Mucosa of rectum (tissue), 2 donors: ENCODE data around the gene NQO2.
"Not testable (repeated sequence)": the region's sequence is repeated elsewhere in the genome, so short reads cannot be mapped to it uniquely, and the experiment has no call there.

ENCODE experiments used
- H3K27ac ChIP-seq, 2 donors: one replicate each; pipeline ENCODE4 v1.7.0; 2013; ENCODE audit warnings: inconsistent platforms in 2 of 2, low read depth in 2 of 2, low read length in 2 of 2
- H3K27me3 ChIP-seq, 2 donors: one replicate each; pipeline ENCODE4 v1.7.0; 2013; ENCODE audit warnings: low read length in 2 of 2; ENCODE audit not compliant: control insufficient read depth in 2 of 2, insufficient read depth in 2 of 2
- H3K36me3 ChIP-seq, 2 donors: one replicate each; pipeline ENCODE4 v1.7.0; 2013; ENCODE audit warnings: low read length in 2 of 2; ENCODE audit not compliant: control insufficient read depth in 2 of 2, insufficient read depth in 2 of 2
- H3K4me1 ChIP-seq, 2 donors: one replicate each; pipeline ENCODE4 v1.7.0; 2013; ENCODE audit warnings: low read length in 2 of 2, mild to moderate bottlenecking in 1 of 2; ENCODE audit not compliant: control insufficient read depth in 2 of 2, insufficient read depth in 2 of 2
- H3K4me3 ChIP-seq, 2 donors: one replicate each; pipeline ENCODE4 v1.7.0; 2013; ENCODE audit warnings: low read length in 2 of 2
- H3K9ac ChIP-seq, 2 donors: one replicate each; pipeline ENCODE4 v1.7.0; 2013; ENCODE audit warnings: low read length in 2 of 2, low read depth in 1 of 2, mild to moderate bottlenecking in 1 of 2
- H3K9me3 ChIP-seq, 2 donors: one replicate each; pipeline ENCODE4 v1.7.0; 2013; ENCODE audit warnings: low read length in 2 of 2; ENCODE audit not compliant: control insufficient read depth in 2 of 2
- donor health status: healthy.
- donor health status: Normal muscosa, but diverticular disease.

NQO2 gene

DNA sequence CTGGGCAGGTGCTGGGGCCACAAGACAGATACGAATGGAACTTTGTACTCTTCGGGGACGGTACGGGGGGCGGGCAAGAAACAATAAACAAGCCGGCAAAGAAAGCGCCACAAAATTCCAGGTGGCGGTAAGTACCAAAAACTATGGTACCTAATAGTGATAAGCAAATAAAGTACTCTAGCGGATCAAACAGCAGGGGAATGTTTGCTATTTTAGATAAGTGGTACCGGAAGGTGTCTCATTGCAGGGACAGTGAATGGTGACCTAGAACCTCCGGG lies 53.5 kb downstream of the NQO2 start:
- Histone ChIP-seq H3K9me3 (no peaks in the 10 kb centered on the region), H3K4me1 (peaks cover 4% of the 10 kb centered on the region in 2 donors), H3K27me3 (no peaks in the 10 kb centered on the region), H3K9ac (peak overlapping the region; percentile 63 to 73), H3K4me3 (peak overlapping the region; percentile 72), H3K36me3 (no peaks in the 10 kb centered on the region), H3K27ac (peak overlapping the region; percentile 22 to 38)

DNA sequence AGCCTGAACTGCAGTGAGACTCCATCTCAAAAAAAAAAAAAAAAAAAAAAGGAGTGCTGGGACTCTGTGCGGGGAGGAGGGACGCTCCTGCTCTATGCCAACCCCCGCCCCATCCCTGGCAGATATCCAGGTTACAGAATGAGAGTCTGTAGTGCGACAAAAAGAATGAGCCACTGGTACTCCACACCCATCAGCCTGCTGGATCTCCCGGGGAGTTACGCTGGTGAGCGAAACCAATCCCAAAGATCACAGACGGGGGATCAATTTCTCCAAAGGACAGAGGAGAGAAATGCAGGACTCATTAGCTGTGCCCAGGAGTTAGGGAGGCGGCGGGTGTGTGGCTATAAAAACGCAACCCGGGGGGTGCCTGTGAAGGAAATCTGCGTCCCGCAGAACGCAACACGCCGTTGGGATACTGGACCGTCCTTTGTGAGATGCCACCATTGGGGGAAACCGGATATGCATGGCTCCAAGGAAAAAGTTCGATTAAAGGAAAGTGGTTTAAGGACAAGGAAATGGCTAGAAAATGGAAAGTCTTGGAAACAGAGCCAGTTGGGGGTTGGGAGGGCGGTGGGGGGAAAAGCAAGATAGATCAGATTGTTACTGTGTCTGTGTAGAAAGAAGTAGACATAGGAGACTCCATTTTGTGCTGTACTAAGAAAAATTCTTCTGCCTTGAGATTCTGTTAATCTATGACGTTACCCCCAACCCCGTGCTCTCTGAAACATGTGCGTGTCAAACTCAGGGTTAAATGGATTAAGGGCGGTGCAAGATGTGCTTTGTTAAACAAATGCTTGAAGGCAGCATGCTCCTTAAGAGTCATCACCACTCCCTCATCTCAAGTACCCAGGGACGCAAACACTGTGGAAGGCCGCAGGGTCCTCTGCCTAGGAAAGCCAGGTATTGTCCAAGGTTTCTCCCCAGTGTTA lies 54.8 kb downstream of the NQO2 start:
- not testable (repeated sequence) for H3K9me3 ChIP-seq, H3K36me3 ChIP-seq, H3K27me3 ChIP-seq, H3K27ac ChIP-seq, H3K4me1 ChIP-seq
- Histone ChIP-seq H3K4me3 (peak overlapping the region; percentile 31 to 72), H3K9ac (peak overlapping the region in 1 of 2 donors; percentile 73)

DNA sequence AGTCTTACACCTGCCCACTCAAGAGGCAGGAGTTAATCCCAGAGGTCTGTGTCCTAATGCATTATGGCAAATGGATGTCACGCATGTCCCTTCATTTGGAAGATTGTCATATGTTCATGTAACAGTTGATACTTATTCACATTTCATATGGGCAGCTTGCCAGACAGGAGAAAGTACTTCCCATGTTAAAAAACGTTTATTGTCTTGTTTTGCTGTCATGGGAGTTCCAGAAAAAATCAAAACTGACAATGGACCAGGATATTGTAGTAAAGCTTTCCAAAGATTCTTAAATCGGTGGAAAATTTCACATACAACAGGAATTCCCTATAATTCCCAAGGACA lies 55.4 kb downstream of the NQO2 start:
- not testable (repeated sequence) for H3K27ac ChIP-seq, H3K36me3 ChIP-seq, H3K4me3 ChIP-seq, H3K9me3 ChIP-seq, H3K9ac ChIP-seq, H3K4me1 ChIP-seq, H3K27me3 ChIP-seq

DNA sequence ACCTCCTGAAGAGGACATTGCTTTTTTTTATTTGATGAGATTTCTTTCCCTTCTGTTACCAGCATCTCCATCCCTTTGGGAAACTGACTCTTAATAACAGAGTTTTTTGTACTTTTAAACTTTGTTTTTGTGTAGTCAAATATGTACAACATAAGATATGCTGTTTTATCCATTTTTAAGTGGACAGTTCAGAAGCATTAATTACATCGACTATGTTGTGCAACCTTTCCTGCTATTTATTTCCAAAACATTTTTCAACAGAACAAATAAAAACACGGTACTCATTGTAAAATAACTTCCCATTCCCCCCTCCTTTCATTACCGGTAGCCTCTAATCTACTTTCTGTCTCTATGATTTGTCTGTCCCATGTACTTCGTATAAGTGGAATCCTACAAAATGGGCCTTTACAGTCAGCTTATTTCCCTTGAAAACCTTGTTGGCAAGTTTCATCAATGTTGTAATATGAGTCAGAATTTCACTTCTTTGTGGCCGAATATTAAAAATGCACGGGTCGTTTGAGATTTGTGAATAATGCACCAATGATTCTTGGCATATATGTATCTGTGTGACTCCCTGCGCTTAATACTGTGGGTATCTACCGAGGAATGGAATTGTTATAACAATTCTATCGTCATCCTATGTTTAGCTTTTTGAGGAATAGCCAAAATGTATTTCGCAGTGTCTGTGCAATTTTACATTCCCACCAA lies 57.5 kb downstream of the NQO2 start:
- Histone ChIP-seq H3K9me3 (no peaks in the 10 kb centered on the region), H3K36me3 (no peaks in the 10 kb centered on the region), H3K4me1 (peaks cover 4% of the 10 kb centered on the region in 2 donors), H3K27me3 (no peaks in the 10 kb centered on the region), H3K9ac (no peak overlapping the region), H3K27ac (no peak overlapping the region), H3K4me3 (no peak overlapping the region)

DNA sequence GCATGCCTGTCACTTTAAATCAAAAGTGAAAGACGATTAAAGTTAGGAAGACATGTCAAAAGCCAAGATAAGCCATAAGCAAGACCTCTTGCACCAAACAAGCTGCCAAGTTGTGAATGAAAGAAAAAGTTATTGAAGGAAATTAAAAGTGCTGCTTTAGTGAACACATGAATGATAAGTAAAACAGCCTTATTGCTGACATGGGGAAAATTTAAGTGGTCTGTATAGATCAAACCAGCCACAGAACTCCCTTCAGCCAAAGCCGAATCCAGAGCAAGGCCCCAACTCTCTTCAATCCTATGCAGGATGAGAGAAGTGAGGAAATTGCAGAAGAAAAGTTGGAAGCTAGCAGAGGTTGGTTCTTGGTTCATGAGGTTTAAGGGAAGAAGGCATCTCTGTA lies 59.3 kb downstream of the NQO2 start:
- H3K27ac ChIP-seq: no peak overlapping the region
- H3K27me3 ChIP-seq: no peaks in the 10 kb centered on the region
- no peaks in the 10 kb centered on the region for H3K4me1 ChIP-seq
- H3K4me3 ChIP-seq: no peak overlapping the region
- no peaks in the 10 kb centered on the region for H3K36me3 ChIP-seq
- no peaks in the 10 kb centered on the region for H3K9me3 ChIP-seq
- no peak overlapping the region for H3K9ac ChIP-seq

DNA sequence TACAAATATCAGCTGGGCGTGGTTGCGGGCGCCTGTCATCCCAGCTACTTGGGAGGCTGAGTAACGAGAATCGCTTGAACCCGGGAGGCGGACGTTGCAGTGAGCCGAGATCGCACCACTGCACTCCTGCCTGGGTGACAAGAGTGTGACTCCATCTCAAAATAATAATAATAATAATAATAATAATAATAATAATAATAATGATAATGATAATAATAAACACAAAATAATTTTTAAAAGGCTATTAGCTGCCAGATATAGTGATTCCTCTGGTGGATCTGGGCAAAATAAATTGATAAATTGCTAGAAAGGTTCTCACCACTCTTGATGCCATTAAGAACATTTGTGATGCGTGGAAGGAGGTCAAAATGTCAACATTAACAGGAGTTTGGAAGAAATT lies 60.4 kb downstream of the NQO2 start:
- not testable (repeated sequence) for H3K27me3 ChIP-seq, H3K4me3 ChIP-seq, H3K27ac ChIP-seq

DNA sequence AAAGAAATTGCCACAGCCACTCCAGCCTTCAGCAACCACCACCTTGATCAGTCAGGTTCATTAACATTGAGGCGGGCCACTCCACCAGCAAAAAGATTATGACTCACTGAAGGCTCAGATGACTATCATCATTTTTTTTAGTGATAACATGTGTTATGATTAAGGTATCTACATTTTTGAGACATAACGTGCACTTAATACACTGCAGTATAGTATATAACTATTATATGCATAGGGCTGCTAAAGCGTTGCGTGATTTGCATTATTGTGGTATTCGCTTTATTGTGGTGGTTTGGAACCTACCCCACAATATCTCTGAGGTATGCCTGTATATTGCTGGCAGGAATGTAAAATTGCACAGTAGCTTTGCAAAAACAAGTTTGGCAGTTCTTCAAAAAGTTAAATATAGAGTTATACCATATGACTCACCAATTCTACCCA lies 61.8 kb downstream of the NQO2 start:
- H3K27ac ChIP-seq: no peak overlapping the region
- H3K36me3 ChIP-seq: no peaks in the 10 kb centered on the region
- H3K9me3 ChIP-seq: no peaks in the 10 kb centered on the region
- no peak overlapping the region for H3K9ac ChIP-seq
- H3K4me1 ChIP-seq: peaks cover 3 to 4% of the 10 kb centered on the region in 2 donors
- no peaks in the 10 kb centered on the region for H3K27me3 ChIP-seq
- H3K4me3 ChIP-seq: no peak overlapping the region

More for the DNA sequence above, 60.4 kb downstream of the NQO2 start:
- not testable (repeated sequence) for H3K4me1 ChIP-seq, H3K36me3 ChIP-seq, H3K9me3 ChIP-seq, H3K9ac ChIP-seq

DNA sequence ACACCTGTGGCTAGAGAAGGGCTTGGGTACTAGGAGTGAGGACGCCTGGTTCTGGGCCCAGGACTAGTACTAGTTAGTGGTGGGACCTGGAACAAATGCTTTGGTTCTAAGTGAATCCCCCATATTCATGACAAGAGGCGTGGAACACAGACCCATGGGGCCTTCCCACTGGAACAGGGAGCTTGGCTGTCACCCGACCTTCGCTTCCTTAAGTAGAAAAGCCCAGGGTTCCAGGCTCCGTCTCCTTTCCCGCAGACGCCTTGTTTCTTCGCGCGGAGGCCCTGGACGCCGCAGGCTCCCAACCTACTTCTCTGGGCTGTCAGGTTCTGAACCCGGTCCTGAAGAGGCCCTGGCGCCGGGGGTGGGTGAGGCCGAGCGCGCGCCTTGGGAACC lies 63.6 kb downstream of the NQO2 start:
- not testable (repeated sequence) for H3K4me1 ChIP-seq, H3K27me3 ChIP-seq, H3K9me3 ChIP-seq, H3K36me3 ChIP-seq
- peak overlapping the region; percentile 87 to 94 for H3K4me3 ChIP-seq
- peak overlapping the region; percentile 96 to 98 for H3K27ac ChIP-seq
- peak overlapping the region in 1 of 2 donors; percentile 99 for H3K9ac ChIP-seq

DNA sequence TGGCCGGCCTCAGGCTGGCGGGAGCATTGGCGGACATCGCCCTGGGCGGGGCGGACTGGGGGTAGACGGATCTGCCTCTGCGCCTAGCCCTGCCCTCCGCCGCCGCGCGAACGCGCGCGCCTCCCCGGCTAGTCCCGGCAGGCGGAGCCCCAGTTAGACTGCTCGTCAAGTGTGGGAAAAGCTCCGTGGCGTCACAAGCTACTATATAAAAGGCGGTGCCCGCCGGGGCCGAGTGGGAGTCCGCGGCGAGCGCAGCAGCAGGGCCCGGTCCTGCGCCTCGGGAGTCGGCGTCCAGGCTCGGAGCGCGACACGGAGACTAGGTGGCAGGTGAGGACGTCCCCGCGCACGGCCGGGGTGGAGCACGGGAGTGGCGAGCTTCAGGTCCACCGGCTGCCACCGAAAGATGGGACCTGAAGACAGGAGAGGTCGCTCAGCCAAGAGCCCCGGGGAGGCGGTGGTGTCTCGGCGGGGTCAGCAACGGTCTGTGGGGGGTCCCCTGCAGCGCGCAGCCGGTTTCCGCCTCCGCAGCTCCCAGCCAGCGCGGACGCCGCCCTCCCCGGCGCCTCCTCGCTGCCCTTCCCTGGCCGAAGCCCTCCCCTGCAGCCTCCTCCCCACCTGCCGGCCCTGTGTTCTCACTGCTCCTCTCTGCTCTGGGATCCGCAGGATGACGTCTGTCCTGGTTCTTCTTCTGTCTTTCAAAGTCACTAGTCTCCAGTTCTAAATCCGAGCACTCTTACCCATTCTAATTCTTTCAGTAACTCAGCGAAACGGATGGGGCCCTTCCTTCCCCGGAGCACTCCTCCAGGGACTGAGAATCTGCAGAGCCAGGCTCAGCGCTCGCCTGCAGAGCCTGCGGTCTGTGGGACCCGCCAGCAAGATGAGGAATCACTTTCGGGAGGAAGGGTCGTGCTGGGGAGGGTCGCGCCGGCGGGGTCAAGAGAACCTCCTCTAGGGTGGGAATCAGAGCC lies 64.3 kb downstream of the NQO2 start:
- Histone ChIP-seq H3K9me3 (no peaks in the 10 kb centered on the region), H3K36me3 (no peaks in the 10 kb centered on the region), H3K27me3 (no peaks in the 10 kb centered on the region), H3K4me1 (peaks cover 4 to 6% of the 10 kb centered on the region in 2 donors), H3K4me3 (peak overlapping the region; percentile 87 to 94), H3K9ac (peak overlapping the region; percentile 90 to 99), H3K27ac (peak overlapping the region; percentile 96 to 98)
